HEK293 (cell line): Measurements from ENCODE around the gene DEFB132.

Experiments
- GFI1B ChIP-seq: fragments of 450-650 bp; formaldehyde crosslinking; IDR thresholded peaks from 2 replicates; pipeline ENCODE4 v1.5.1; 2016; ENCODE audit warnings: missing biosample characterization, missing genetic modification characterization
- SALL2 ChIP-seq: fragments of 450-650 bp; formaldehyde crosslinking; IDR thresholded peaks from 2 replicates; pipeline ENCODE4 v1.5.0; 2017; ENCODE audit warnings: missing biosample characterization, mild to moderate bottlenecking, missing genetic modification characterization, borderline replicate concordance
- ZNF10 ChIP-seq: fragments of 450-650 bp; formaldehyde crosslinking; IDR thresholded peaks from 2 replicates; pipeline ENCODE4 v1.5.1; 2017; ENCODE audit warnings: missing biosample characterization, missing genetic modification characterization
- ZNF132 ChIP-seq: fragments of 450-650 bp; formaldehyde crosslinking; IDR thresholded peaks from 2 replicates; pipeline ENCODE4 v1.5.1; 2017; ENCODE audit warnings: missing biosample characterization, missing genetic modification characterization, borderline replicate concordance
- ZNF157 ChIP-seq: fragments of 450-650 bp; formaldehyde crosslinking; IDR thresholded peaks from 2 replicates; pipeline ENCODE4 v1.5.1; 2016; ENCODE audit warnings: missing biosample characterization, missing genetic modification characterization
- ZNF16 ChIP-seq: fragments of 450-650 bp; formaldehyde crosslinking; IDR thresholded peaks from 2 replicates; pipeline ENCODE4 v1.5.1; 2016; ENCODE audit warnings: low read depth, missing biosample characterization, missing genetic modification characterization
- ZNF214 ChIP-seq: fragments of 450-650 bp; formaldehyde crosslinking; IDR thresholded peaks from 2 replicates; pipeline ENCODE4 v1.5.1; 2017; ENCODE audit warnings: missing biosample characterization, mild to moderate bottlenecking, missing genetic modification characterization, borderline replicate concordance
- ZNF426 ChIP-seq: fragments of 450-650 bp; formaldehyde crosslinking; IDR thresholded peaks from 2 replicates; pipeline ENCODE4 v1.5.1; 2017; ENCODE audit warnings: missing biosample characterization, missing genetic modification characterization, mild to moderate bottlenecking, inconsistent platforms, moderate library complexity
- ZNF544 ChIP-seq: fragments of 450-650 bp; formaldehyde crosslinking; IDR thresholded peaks from 2 replicates; pipeline ENCODE4 v1.5.0; 2017; ENCODE audit warnings: missing biosample characterization, missing genetic modification characterization
- ZNF561 ChIP-seq: fragments of 450-650 bp; IDR thresholded peaks from 2 replicates; pipeline ENCODE4 v1.5.1; 2018; ENCODE audit warnings: missing biosample characterization, missing genetic modification characterization, borderline replicate concordance
- ZNF596 ChIP-seq: fragments of 450-650 bp; IDR thresholded peaks from 2 replicates; pipeline ENCODE4 v1.5.0; 2018; ENCODE audit warnings: missing biosample characterization, mild to moderate bottlenecking, missing genetic modification characterization, moderate library complexity
- ZNF600 ChIP-seq: fragments of 450-650 bp; formaldehyde crosslinking; IDR thresholded peaks from 2 replicates; pipeline ENCODE4 v1.5.1; 2016; ENCODE audit warnings: missing biosample characterization, missing genetic modification characterization
- ZNF654 ChIP-seq: fragments of 450-650 bp; formaldehyde crosslinking; IDR thresholded peaks from 2 replicates; pipeline ENCODE4 v1.5.1; 2016; ENCODE audit warnings: low read depth, missing biosample characterization, missing genetic modification characterization
- TF ChIP-seq, protein P1 (sequence below): fragments of 450-650 bp; formaldehyde crosslinking; IDR thresholded peaks from 2 replicates; pipeline ENCODE4 v1.5.1; 2017; ENCODE audit warnings: missing biosample characterization, mild to moderate bottlenecking, missing genetic modification characterization, moderate library complexity
- TF ChIP-seq, protein P2 (sequence below): fragments of 450-650 bp; formaldehyde crosslinking; IDR thresholded peaks from 2 replicates; pipeline ENCODE4 v1.5.1; 2016; ENCODE audit warnings: missing biosample characterization, missing genetic modification characterization
- TF ChIP-seq, protein P3 (sequence below): fragments of 450-650 bp; formaldehyde crosslinking; IDR thresholded peaks from 2 replicates; pipeline ENCODE4 v1.5.1; 2017; ENCODE audit warnings: missing biosample characterization, missing genetic modification characterization
- TF ChIP-seq, protein P4 (sequence below): fragments of 450-650 bp; formaldehyde crosslinking; IDR thresholded peaks from 2 replicates; pipeline ENCODE4 v1.5.1; 2016; ENCODE audit warnings: missing biosample characterization, missing genetic modification characterization, low read depth
- TF ChIP-seq, protein P5 (sequence below): fragments of 450-650 bp; formaldehyde crosslinking; IDR thresholded peaks from 2 replicates; pipeline ENCODE4 v1.5.1; 2016; ENCODE audit warnings: missing biosample characterization, missing genetic modification characterization
- TF ChIP-seq, protein P6 (sequence below): fragments of 450-650 bp; formaldehyde crosslinking; IDR thresholded peaks from 2 replicates; pipeline ENCODE4 v1.5.1; 2017; ENCODE audit warnings: missing biosample characterization, missing genetic modification characterization
- TF ChIP-seq, protein P7 (sequence below): fragments of 450-650 bp; formaldehyde crosslinking; IDR thresholded peaks from 2 replicates; pipeline ENCODE4 v1.5.1; 2016; ENCODE audit warnings: missing biosample characterization, missing genetic modification characterization
- TF ChIP-seq, protein P8 (sequence below): fragments of 450-650 bp; formaldehyde crosslinking; IDR thresholded peaks from 2 replicates; pipeline ENCODE4 v1.5.1; 2017; ENCODE audit warnings: missing biosample characterization, missing genetic modification characterization

DEFB132 gene

DNA sequence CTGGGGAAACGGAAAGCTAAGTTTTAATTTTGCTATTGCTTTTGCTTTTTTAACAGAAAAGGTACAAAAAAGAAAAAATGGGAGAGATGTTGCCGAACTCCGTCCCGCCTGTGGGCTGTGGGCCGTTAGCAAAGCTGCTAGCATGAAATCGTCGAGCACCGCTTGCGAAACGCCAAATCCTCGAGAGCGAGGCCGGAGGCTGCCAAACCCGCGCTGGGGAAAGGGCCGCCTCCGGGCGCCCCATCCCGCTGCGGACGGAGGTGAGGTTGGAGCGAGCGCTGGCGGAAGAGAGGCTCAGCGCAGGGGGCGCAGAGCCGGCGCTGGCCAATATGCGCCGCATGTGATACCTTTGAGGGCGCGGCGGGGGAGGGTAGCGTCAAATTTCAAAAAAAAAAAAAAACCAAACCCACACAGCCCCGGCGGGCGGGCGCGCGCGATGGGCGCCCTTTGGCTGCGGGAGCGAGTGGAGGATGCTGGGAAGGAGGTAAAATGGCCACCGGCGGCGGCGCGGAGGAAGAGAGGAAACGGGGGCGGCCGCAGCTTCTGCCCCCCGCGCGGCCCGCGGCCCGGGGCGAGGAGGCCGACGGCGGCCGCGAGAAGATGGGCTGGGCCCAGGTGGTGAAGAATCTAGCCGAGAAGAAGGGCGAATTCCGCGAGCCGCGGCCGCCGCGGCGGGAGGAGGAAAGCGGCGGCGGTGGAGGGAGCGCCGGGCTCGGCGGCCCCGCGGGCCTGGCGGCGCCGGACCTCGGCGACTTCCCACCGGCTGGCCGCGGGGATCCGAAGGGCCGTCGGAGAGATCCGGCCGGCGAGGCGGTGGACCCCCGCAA is 39.8 kb downstream of the DEFB132 start, which contains the start of gene ZCCHC3 (continued):
- TF ChIP-seq ZNF10 (tag by site-specific recombination) (no peak), ZNF426 (tag by site-specific recombination) (no peak), ZNF561 (tag by site-specific recombination) (peak; percentile 24; the same call in 1 of the 2 replicates), ZNF214 (tag by site-specific recombination) (no peak), GFI1B (0 out of 2 replicates have a peak, but pooled peaks have one; percentile 2), ZNF544 (tag by site-specific recombination) (no peak), ZNF16 (tag by site-specific recombination) (no peak), ZNF132 (tag by site-specific recombination) (no peak), ZNF157 (tag by site-specific recombination) (no peak), ZNF600 (tag by site-specific recombination) (peak; percentile 99), ZNF654 (tag by site-specific recombination) (no peak), ZNF596 (tag by site-specific recombination) (peak; percentile 88), SALL2 (no peak)
- TF ChIP-seq, protein P1, sequence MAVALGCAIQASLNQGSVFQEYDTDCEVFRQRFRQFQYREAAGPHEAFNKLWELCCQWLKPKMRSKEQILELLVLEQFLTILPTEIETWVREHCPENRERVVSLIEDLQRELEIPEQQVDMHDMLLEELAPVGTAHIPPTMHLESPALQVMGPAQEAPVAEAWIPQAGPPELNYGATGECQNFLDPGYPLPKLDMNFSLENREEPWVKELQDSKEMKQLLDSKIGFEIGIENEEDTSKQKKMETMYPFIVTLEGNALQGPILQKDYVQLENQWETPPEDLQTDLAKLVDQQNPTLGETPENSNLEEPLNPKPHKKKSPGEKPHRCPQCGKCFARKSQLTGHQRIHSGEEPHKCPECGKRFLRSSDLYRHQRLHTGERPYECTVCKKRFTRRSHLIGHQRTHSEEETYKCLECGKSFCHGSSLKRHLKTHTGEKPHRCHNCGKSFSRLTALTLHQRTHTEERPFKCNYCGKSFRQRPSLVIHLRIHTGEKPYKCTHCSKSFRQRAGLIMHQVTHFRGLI = peak; percentile 76
- TF ChIP-seq, protein P2, sequence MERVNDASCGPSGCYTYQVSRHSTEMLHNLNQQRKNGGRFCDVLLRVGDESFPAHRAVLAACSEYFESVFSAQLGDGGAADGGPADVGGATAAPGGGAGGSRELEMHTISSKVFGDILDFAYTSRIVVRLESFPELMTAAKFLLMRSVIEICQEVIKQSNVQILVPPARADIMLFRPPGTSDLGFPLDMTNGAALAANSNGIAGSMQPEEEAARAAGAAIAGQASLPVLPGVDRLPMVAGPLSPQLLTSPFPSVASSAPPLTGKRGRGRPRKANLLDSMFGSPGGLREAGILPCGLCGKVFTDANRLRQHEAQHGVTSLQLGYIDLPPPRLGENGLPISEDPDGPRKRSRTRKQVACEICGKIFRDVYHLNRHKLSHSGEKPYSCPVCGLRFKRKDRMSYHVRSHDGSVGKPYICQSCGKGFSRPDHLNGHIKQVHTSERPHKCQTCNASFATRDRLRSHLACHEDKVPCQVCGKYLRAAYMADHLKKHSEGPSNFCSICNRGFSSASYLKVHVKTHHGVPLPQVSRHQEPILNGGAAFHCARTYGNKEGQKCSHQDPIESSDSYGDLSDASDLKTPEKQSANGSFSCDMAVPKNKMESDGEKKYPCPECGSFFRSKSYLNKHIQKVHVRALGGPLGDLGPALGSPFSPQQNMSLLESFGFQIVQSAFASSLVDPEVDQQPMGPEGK (tag by site-specific recombination) = peak; percentile 98
- TF ChIP-seq, protein P3, sequence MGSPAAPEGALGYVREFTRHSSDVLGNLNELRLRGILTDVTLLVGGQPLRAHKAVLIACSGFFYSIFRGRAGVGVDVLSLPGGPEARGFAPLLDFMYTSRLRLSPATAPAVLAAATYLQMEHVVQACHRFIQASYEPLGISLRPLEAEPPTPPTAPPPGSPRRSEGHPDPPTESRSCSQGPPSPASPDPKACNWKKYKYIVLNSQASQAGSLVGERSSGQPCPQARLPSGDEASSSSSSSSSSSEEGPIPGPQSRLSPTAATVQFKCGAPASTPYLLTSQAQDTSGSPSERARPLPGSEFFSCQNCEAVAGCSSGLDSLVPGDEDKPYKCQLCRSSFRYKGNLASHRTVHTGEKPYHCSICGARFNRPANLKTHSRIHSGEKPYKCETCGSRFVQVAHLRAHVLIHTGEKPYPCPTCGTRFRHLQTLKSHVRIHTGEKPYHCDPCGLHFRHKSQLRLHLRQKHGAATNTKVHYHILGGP = no peak
- TF ChIP-seq, protein P4, sequence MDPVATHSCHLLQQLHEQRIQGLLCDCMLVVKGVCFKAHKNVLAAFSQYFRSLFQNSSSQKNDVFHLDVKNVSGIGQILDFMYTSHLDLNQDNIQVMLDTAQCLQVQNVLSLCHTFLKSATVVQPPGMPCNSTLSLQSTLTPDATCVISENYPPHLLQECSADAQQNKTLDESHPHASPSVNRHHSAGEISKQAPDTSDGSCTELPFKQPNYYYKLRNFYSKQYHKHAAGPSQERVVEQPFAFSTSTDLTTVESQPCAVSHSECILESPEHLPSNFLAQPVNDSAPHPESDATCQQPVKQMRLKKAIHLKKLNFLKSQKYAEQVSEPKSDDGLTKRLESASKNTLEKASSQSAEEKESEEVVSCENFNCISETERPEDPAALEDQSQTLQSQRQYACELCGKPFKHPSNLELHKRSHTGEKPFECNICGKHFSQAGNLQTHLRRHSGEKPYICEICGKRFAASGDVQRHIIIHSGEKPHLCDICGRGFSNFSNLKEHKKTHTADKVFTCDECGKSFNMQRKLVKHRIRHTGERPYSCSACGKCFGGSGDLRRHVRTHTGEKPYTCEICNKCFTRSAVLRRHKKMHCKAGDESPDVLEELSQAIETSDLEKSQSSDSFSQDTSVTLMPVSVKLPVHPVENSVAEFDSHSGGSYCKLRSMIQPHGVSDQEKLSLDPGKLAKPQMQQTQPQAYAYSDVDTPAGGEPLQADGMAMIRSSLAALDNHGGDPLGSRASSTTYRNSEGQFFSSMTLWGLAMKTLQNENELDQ (tag by site-specific recombination) = no peak
- TF ChIP-seq, protein P5, sequence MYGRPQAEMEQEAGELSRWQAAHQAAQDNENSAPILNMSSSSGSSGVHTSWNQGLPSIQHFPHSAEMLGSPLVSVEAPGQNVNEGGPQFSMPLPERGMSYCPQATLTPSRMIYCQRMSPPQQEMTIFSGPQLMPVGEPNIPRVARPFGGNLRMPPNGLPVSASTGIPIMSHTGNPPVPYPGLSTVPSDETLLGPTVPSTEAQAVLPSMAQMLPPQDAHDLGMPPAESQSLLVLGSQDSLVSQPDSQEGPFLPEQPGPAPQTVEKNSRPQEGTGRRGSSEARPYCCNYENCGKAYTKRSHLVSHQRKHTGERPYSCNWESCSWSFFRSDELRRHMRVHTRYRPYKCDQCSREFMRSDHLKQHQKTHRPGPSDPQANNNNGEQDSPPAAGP = peak; percentile 74; the same call in 1 of the 2 replicates
- TF ChIP-seq, protein P6, sequence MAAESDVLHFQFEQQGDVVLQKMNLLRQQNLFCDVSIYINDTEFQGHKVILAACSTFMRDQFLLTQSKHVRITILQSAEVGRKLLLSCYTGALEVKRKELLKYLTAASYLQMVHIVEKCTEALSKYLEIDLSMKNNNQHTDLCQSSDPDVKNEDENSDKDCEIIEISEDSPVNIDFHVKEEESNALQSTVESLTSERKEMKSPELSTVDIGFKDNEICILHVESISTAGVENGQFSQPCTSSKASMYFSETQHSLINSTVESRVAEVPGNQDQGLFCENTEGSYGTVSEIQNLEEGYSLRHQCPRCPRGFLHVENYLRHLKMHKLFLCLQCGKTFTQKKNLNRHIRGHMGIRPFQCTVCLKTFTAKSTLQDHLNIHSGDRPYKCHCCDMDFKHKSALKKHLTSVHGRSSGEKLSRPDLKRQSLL (tag by site-specific recombination) = no peak
- TF ChIP-seq, protein P7, sequence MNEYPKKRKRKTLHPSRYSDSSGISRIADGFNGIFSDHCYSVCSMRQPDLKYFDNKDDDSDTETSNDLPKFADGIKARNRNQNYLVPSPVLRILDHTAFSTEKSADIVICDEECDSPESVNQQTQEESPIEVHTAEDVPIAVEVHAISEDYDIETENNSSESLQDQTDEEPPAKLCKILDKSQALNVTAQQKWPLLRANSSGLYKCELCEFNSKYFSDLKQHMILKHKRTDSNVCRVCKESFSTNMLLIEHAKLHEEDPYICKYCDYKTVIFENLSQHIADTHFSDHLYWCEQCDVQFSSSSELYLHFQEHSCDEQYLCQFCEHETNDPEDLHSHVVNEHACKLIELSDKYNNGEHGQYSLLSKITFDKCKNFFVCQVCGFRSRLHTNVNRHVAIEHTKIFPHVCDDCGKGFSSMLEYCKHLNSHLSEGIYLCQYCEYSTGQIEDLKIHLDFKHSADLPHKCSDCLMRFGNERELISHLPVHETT = peak; percentile 83
- TF ChIP-seq, protein P8, sequence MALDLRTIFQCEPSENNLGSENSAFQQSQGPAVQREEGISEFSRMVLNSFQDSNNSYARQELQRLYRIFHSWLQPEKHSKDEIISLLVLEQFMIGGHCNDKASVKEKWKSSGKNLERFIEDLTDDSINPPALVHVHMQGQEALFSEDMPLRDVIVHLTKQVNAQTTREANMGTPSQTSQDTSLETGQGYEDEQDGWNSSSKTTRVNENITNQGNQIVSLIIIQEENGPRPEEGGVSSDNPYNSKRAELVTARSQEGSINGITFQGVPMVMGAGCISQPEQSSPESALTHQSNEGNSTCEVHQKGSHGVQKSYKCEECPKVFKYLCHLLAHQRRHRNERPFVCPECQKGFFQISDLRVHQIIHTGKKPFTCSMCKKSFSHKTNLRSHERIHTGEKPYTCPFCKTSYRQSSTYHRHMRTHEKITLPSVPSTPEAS = no peak
